Choroid plexus epithelial cell (primary cell): ENCODE data around the gene GSTO1.
A peak's percentile ranks its signal among the peaks of the same experiment; 100 is the strongest.
"Not testable (repeated sequence)": the region's sequence is repeated elsewhere in the genome, so short reads cannot be mapped to it uniquely, and the experiment has no call there.

Experiments
- DNase-seq: peaks from one replicate; pipeline ENCODE4 v3.0.0-alpha.2; 2010; ENCODE audit warnings: low read depth
- H3K4me3 ChIP-seq: 2 replicates; pipeline ENCODE4 v1.5.1; 2011; ENCODE audit warnings: low read depth, mild to moderate bottlenecking, control low read depth, low read length, moderate library complexity
- TF ChIP-seq, protein P1 (sequence below): conservative IDR thresholded peaks from 2 replicates; pipeline ENCODE4 v1.5.1; 2011; ENCODE audit warnings: low read depth, mild to moderate bottlenecking, control low read depth, inconsistent platforms, low read length, moderate library complexity

The GSTO1 gene

DNA sequence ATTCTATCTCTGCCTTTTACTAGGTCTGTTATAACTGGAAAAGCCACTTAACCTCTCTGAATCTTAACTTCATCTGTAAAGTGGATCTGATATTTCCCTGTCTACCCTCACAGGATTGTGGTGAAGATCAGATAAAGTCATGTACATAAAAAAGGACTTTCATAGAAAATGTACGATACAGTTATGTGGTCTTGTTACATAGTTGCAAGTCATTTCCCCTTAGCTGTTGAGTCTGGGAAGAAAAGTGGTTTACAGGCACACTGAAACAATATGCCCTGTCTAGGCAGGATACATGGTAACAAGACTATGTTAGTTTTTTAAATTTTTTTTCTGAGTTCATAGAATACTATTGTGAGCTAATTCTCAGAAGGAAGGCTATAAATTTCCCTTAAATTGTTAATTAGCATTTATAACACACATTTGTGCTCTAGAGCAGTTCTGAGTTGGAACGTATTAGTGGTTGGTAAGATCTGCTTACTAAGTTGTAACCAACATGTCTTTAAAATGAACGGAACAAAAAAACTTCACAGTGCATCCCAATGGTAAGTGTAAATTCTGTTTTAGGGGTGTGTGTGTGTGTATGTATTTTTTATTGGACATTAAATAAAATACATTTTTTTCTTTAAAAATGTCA lies 7.1 kb upstream of the GSTO1 start:
- TF ChIP-seq, protein P1, sequence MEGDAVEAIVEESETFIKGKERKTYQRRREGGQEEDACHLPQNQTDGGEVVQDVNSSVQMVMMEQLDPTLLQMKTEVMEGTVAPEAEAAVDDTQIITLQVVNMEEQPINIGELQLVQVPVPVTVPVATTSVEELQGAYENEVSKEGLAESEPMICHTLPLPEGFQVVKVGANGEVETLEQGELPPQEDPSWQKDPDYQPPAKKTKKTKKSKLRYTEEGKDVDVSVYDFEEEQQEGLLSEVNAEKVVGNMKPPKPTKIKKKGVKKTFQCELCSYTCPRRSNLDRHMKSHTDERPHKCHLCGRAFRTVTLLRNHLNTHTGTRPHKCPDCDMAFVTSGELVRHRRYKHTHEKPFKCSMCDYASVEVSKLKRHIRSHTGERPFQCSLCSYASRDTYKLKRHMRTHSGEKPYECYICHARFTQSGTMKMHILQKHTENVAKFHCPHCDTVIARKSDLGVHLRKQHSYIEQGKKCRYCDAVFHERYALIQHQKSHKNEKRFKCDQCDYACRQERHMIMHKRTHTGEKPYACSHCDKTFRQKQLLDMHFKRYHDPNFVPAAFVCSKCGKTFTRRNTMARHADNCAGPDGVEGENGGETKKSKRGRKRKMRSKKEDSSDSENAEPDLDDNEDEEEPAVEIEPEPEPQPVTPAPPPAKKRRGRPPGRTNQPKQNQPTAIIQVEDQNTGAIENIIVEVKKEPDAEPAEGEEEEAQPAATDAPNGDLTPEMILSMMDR, result no peak
- DNase-seq, result no peak
- no peak overlapping the region for H3K4me3 ChIP-seq

DNA sequence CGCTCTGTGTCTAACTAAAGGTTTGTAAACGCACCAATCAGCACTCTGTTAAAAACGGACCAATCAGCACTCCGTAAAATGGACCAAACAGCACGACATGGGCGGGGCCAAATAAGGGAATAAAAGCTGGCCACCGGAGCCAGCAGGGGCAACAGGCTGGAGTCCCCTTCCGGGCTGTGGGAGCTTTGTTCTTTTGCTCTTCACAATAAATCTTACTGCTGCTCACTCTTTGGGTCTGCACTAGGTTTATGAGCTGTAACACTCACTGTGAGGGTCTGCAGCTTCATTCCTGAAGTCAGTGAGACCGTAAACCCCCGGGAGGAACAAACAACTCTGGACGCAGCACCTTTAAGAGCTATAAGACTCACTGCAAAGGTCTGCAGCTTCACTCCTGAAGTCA lies 5.8 kb upstream of the GSTO1 start:
- not testable (repeated sequence) for DNase-seq, H3K4me3 ChIP-seq

DNA sequence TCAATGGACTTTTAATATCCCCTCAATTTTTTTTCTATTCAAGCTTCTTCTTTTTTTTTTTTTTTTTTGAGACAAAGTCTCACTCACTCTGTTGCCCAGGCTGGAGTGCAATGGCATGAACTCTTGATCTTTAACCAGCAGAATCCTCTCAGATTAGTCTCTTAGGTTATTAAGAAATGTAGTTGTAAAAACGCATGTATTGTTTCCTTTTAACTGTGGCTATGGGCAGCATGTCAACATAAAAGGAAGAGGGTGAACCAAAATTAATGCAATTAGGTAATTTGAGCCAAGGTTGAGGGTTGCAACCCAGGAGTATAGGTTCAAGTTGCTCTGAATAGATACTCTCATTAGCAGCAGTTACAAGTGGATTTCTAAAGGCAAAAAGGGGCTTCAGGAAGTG lies 4.3 kb upstream of the GSTO1 start:
- TF ChIP-seq, protein P1, result no peak
- no peak for DNase-seq
- no peak overlapping the region for H3K4me3 ChIP-seq

DNA sequence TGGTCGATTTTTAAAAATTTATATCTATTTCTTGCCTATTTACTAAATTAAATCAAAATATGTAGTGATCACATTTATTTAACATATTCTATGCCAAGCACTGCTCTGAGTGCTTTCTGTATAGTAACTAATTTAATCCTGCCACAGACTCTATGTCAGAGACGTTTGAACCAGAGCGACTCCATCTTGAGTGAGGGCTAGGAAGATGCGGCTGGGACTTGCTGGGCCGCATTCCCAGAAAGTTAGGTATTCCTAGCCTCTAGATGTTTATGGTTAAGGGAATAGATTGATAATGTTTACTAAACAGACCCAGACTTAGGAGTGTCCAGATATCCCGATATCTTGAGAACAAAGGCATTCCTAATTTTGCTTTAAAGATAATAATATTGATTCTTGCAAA lies 3.2 kb upstream of the GSTO1 start:
- DNase-seq, result no peak
- no peak overlapping the region for H3K4me3 ChIP-seq
- TF ChIP-seq, protein P1, result no peak

DNA sequence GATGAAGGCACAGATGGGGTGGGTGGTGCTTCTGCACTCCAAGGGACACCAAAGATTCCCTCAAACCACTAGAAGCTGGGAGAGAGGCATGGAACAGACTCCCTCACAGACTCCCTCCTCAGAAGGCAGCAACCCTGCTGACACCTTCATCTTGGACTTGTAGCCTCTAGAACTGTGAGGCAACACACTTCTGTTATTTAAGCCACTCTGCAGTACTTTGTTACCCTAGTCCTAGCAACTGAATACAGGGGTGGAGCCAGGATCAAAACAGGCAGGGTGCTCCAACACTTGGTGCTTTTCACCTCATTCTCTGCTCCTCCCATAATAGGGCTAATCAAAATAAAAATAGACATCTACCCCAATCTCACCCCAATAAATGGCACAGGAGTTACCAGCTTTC lies 2.3 kb upstream of the GSTO1 start:
- no peak overlapping the region for H3K4me3 ChIP-seq
- TF ChIP-seq, protein P1, result no peak
- no peak for DNase-seq

DNA sequence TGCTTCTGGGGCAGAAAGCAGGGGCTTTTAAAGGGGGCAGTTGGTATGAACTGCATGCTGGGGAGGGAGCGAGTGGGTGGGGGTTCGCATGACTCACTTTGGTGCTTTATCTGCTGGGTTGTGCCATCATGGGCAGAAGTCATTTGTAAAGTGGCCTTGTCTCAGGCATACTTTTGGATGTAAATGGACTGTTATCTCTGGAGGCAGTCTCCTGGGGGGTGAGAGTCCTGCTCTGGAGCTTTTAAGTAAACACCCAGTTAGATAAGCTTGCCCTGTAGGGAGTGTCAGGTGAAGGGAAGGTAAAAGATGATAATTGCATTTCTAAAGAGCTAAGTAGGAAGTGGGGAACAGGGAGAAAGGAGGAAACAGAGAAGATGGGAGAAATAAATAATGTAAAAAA lies 1.6 kb upstream of the GSTO1 start:
- TF ChIP-seq, protein P1, result no peak
- H3K4me3 ChIP-seq, result no peak overlapping the region
- no peak for DNase-seq

DNA sequence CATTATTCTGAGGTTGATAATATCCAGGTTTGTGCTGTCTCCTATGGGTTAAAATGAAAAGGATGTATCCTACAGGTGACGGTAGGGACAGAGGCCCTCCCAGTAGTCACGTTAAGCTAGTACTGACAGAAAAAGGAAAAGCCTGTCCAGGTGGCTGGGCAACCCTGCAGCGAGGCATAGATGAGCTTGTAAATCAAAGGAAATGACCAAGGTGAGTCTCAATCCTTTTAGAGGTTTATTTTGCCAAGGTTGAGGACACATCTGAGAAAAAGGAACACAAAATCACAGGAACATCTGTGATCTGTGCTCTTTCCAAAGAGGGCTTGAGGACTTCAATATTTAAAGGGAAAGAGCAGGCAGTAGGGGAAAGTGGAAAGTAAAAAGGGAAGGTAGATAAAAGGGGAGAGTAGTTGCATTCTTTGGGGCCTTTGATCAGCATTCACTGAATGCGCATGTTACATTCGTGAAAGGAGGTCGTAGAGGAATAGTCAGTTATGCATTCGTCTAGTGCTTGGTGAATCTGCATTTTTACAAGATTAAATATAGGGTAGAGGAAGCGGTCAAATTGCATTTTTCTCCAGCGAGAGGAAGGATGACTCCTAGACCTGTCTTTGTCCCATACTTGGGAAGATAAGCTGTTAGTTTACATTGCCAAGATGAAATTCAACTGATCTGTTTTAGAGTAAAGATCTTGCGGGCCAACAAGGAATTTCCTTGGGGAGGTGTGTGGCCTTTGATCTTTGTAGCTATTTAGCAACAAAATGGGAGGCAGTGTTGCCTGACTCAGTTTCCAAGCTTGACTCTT lies 884 bp upstream of the GSTO1 start:
- peak overlapping the region; percentile 81 for H3K4me3 ChIP-seq
- DNase-seq, result no peak
- TF ChIP-seq, protein P1, result no peak
